ENCODE measurements around the gene RNF17. TPM values are rescaled to one million over a fixed set of nuclear protein-coding genes. Genes with fewer than 3 reads are reported as not detected.

Gene RNF17, protein sequence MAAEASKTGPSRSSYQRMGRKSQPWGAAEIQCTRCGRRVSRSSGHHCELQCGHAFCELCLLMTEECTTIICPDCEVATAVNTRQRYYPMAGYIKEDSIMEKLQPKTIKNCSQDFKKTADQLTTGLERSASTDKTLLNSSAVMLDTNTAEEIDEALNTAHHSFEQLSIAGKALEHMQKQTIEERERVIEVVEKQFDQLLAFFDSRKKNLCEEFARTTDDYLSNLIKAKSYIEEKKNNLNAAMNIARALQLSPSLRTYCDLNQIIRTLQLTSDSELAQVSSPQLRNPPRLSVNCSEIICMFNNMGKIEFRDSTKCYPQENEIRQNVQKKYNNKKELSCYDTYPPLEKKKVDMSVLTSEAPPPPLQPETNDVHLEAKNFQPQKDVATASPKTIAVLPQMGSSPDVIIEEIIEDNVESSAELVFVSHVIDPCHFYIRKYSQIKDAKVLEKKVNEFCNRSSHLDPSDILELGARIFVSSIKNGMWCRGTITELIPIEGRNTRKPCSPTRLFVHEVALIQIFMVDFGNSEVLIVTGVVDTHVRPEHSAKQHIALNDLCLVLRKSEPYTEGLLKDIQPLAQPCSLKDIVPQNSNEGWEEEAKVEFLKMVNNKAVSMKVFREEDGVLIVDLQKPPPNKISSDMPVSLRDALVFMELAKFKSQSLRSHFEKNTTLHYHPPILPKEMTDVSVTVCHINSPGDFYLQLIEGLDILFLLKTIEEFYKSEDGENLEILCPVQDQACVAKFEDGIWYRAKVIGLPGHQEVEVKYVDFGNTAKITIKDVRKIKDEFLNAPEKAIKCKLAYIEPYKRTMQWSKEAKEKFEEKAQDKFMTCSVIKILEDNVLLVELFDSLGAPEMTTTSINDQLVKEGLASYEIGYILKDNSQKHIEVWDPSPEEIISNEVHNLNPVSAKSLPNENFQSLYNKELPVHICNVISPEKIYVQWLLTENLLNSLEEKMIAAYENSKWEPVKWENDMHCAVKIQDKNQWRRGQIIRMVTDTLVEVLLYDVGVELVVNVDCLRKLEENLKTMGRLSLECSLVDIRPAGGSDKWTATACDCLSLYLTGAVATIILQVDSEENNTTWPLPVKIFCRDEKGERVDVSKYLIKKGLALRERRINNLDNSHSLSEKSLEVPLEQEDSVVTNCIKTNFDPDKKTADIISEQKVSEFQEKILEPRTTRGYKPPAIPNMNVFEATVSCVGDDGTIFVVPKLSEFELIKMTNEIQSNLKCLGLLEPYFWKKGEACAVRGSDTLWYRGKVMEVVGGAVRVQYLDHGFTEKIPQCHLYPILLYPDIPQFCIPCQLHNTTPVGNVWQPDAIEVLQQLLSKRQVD (N-terminal part only)
- 0.28 TPM in 1 of 2 replicates, not detected in the other for total RNA-seq

DNA sequence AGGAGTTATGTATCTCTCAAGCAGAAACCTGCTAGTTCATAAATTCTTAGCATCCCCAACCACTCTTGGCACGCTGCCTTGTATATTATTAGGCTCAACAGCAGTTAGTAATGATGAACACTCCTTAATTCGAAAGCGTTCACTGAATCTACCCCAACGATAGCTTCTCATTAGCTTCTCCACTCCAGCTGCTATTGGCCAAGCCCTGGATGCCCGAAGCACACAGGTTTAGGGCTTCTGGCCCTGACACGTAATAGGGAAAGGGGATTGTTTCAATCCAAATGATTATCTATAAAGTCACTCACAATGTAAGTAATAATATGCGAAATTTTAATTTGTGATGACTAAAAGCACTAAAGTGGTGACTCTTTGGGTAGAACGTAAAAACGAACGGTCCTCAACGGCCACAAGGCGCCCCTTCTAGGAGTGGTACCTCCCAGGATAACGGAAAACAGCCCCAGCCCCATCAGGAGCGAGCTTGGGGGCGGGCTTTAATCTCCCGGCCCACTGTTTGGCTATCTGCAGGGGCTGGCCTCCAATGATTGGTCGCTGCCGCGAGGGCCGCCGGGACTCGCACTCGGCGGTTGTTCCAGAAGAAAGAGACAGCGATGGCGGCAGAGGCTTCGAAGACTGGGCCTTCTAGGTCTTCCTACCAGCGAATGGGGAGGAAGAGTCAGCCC, at the start of gene RNF17:
RNF17 (plus strand) TSS at position 574 of the 680 bp plus-strand sequence; CDS start at position 609, 35 bp downstream.

Other genes with a start within 250 kb of the RNF17 start
- gene ATP12A, start 83.8 kb upstream of the RNF17 start, total RNA-seq: not detected in 2 replicates

All from regular cardiac myocyte (primary cell).